OCI-LY3 (cell line): ENCODE results near the gene LOXL3.

Experiments
- H2AFZ ChIP-seq: fragments of 200-600, 300-600 bp; shearing (Covaris generic); 2 replicates; pipeline ENCODE4 v1.6.0; 2014; ENCODE audit warnings: antibody characterized with exemption, low read depth, low read length
- H3K27ac ChIP-seq: fragments of 200-600, 300-600 bp; sonication (generic); 2 replicates; pipeline ENCODE4 v1.5.1; 2014; ENCODE audit warnings: mild to moderate bottlenecking, low read length, moderate library complexity, mixed read lengths
- H3K27me3 ChIP-seq: fragments of 200-600, 300-600 bp; sonication (generic); 2 replicates; pipeline ENCODE4 v1.6.1; 2014; ENCODE audit warnings: low read depth, low read length, mixed read lengths
- H3K36me3 ChIP-seq: fragments of 200-600, 300-600 bp; sonication (generic); replicated peaks from 2 replicates; pipeline ENCODE3; 2014; ENCODE audit warnings: low read depth, low read length, mixed read lengths
- H3K4me1 ChIP-seq: fragments of 300-600, 200-600 bp; sonication (generic); 2 replicates; pipeline ENCODE4 v1.6.1; 2014; ENCODE audit warnings: low read length, mixed read lengths
- H3K4me2 ChIP-seq: fragments of 200-600, 300-600 bp; sonication (generic); 2 replicates; pipeline ENCODE4 v1.6.1; 2014; ENCODE audit warnings: low read length, mixed read lengths
- H3K4me3 ChIP-seq: fragments of 300-600, 200-600 bp; sonication (generic); 2 replicates; pipeline ENCODE4 v1.5.1; 2014; ENCODE audit warnings: antibody characterized with exemption, mild to moderate bottlenecking, low read length, moderate library complexity
- H3K79me2 ChIP-seq: fragments of 300-600, 200-600 bp; shearing (Covaris generic); 2 replicates; pipeline ENCODE4 v1.6.1; 2014; ENCODE audit warnings: mild to moderate bottlenecking, low read length, mixed read lengths
- H3K9ac ChIP-seq: fragments of 300-600, 200-600 bp; shearing (Covaris generic); 2 replicates; pipeline ENCODE4 v1.6.0; 2014; ENCODE audit warnings: mild to moderate bottlenecking, low read length, moderate library complexity
- H3K9me3 ChIP-seq: fragments of 200-600, 300-600 bp; shearing (Covaris generic); 2 replicates; pipeline ENCODE4 v1.6.1; 2014; ENCODE audit warnings: low read length, mixed read lengths; ENCODE audit not compliant: insufficient read depth
- H4K20me1 ChIP-seq: fragments of 200-600, 300-600 bp; sonication (generic); 2 replicates; pipeline ENCODE4 v1.6.1; 2016; ENCODE audit warnings: low read length, mixed read lengths; ENCODE audit not compliant: insufficient read depth
- CTCF ChIP-seq: fragments of 200-600, 300-600 bp; sonication (generic); IDR thresholded peaks from 2 replicates; pipeline ENCODE4 v1.5.1; 2014; ENCODE audit warnings: antibody characterized with exemption, low read length, low read depth
- EZH2phosphoT487 ChIP-seq: fragments of 200-600 bp; shearing (Covaris generic); IDR thresholded peaks from 2 replicates; pipeline ENCODE4 v1.6.1; 2018; ENCODE audit warnings: antibody characterized with exemption, mixed run types, low read depth

LOXL3 gene

GRCh38 chr2:74515271-74515980 is 38.3 kb downstream of the LOXL3 start:
- Histone ChIP-seq H3K27me3 (no peaks in the 10 kb centered on the region), H3K27ac (no peak overlapping the region), H4K20me1 (no peaks in the 10 kb centered on the region), H3K9me3 (no peaks in the 10 kb centered on the region), H3K4me1 (peaks cover 11% of the 10 kb centered on the region), H2AFZ (no peak overlapping the region), H3K4me2 (peak overlapping the region; percentile 81), H3K36me3 (peaks cover 5% of the 10 kb centered on the region), H3K4me3 (peak overlapping the region; percentile 84; the same call in 1 of the 2 replicates), H3K79me2 (no peaks in the 10 kb centered on the region), H3K9ac (no peak overlapping the region)
- no peak for TF ChIP-seq EZH2phosphoT487
- TF ChIP-seq CTCF = no peak

GRCh38 chr2:74514368-74515270 is 39.1 kb downstream of the LOXL3 start, which contains the start of gene TLX2:
TSS of gene TLX2 (plus strand) at chr2:74514450. CDS start at chr2:74514807, 357 bp downstream.
- Histone ChIP-seq H4K20me1 (no peaks in the 10 kb centered on the region), H3K27me3 (no peaks in the 10 kb centered on the region), H3K36me3 (peaks cover 4% of the 10 kb centered on the region), H2AFZ (peak within 1 kb of the TSS; percentile 68; the same call in 1 of the 2 replicates), H3K4me1 (peaks cover 6% of the 10 kb centered on the region), H3K27ac (peak within 1 kb of the TSS; percentile 14; the same call in 1 of the 2 replicates), H3K9ac (peak within 1 kb of the TSS; percentile 61), H3K4me3 (peak within 1 kb of the TSS; percentile 84), H3K79me2 (no peaks in the 10 kb centered on the region), H3K4me2 (peak within 1 kb of the TSS; percentile 81), H3K9me3 (no peaks in the 10 kb centered on the region)
- TF ChIP-seq EZH2phosphoT487 (no peak), CTCF (no peak)

- no peaks in the 10 kb centered on the region for H3K27me3 ChIP-seq
- peak overlapping the region; percentile 68; the same call in 1 of the 2 replicates for H2AFZ ChIP-seq
- no peaks in the 10 kb centered on the region for H3K9me3 ChIP-seq
- no peak for TF ChIP-seq CTCF
- TF ChIP-seq EZH2phosphoT487 = no peak
- H3K79me2 ChIP-seq = no peaks in the 10 kb centered on the region
- no peaks in the 10 kb centered on the region for H4K20me1 ChIP-seq
- peak overlapping the region; percentile 61 for H3K9ac ChIP-seq
- no peaks in the 10 kb centered on the region for H3K36me3 ChIP-seq
- peak overlapping the region; percentile 81 for H3K4me2 ChIP-seq
- peak overlapping the region; percentile 14; the same call in 1 of the 2 replicates for H3K27ac ChIP-seq
- peaks cover 10% of the 10 kb centered on the region for H3K4me1 ChIP-seq
- H3K4me3 ChIP-seq = peak overlapping the region; percentile 84
These were observed 40.0 kb downstream of the LOXL3 start for GRCh38 chr2:74513605-74514367.
